HepG2 (cell line): Measurements from ENCODE around the gene CLEC16A. TPM values are rescaled to one million over a fixed set of nuclear protein-coding genes. Genes with fewer than 3 reads are reported as not detected.
A peak's percentile ranks its signal among the peaks of the same experiment; 100 is the strongest.

ENCODE experiments used
- ATAC-seq: fragments of 200-7000 bp; cut with Tn5 transposase; 3 replicates; pipeline ENCODE4 v1.9.1; 2020; ENCODE audit warnings: mild to moderate bottlenecking, moderate library complexity
- BruUV-seq: library from RNA; stranded (reverse); fragments of 400-500 nt; replicated peaks from 2 replicates; lab custom pipeline; 2021; lab: Mats Ljungman, UMichigan
- CTCF ChIA-PET: fragments of 300-600 bp; formaldehyde crosslinking; extraction: SDS; loops from one replicate; lab custom pipeline; 2021; ENCODE audit warnings: low total read pairs, inconsistent platforms, low intra/inter-chr PET ratio; lab: Yijun Ruan, JAX
- POLR2A ChIA-PET: fragments of 350-600 bp; sonication (Branson Sonifier 250); formaldehyde crosslinking; loops from one replicate; lab custom pipeline; 2020; ENCODE audit warnings: antibody characterized with exemption, inconsistent platforms; lab: Yijun Ruan, JAX
- DNase-seq: peaks from one replicate; pipeline ENCODE4 v3.0.0-alpha.2; 2015; ENCODE audit warnings: low spot score
- FAIRE-seq: peaks from 3 replicates; lab custom pipeline; 2011; peaks lifted over from hg19 to GRCh38; lab: Jason Lieb, UNC
- H2AFZ ChIP-seq: one replicate; pipeline ENCODE4 v1.6.1; 2011; ENCODE audit warnings: low read length, inconsistent platforms
- H3K27ac ChIP-seq: fragments of 300-600 bp; 3 replicates; pipeline ENCODE4 v1.8.0; 2011; ENCODE audit warnings: mixed run types, mild to moderate bottlenecking, mixed read lengths, low read length, inconsistent platforms; ENCODE audit not compliant: insufficient read depth; ENCODE audit errors: extremely low read length
- H3K27me3 ChIP-seq, 2 experiments: fragments of 200-600 bp in 1 of 2; 2 replicates in 1 of 2; 3 replicates in 1 of 2; pipeline versions ENCODE4 v1.6.0 to v1.8.0; 2011; ENCODE audit warnings: low read length in 2 of 2, mild to moderate bottlenecking in 2 of 2, moderate library complexity in 2 of 2, inconsistent platforms in 1 of 2; ENCODE audit not compliant: insufficient read depth in 2 of 2, control insufficient read depth in 1 of 2
- H3K36me3 ChIP-seq, 2 experiments: fragments of 200-600 bp in 1 of 2; replicated peaks in 1 of 2; 2 replicates in 1 of 2; 3 replicates in 1 of 2; pipeline versions ENCODE4 v1.5.1 to v1.8.0; 2011; ENCODE audit warnings: low read length in 2 of 2, inconsistent platforms in 1 of 2; ENCODE audit not compliant: insufficient read depth in 2 of 2, control insufficient read depth in 1 of 2
- H3K4me1 ChIP-seq: 2 replicates; pipeline ENCODE4 v1.5.1; 2012; ENCODE audit warnings: low read length, inconsistent platforms; ENCODE audit not compliant: insufficient read depth
- H3K4me2 ChIP-seq: 2 replicates; pipeline ENCODE4 v1.6.0; 2011; ENCODE audit warnings: low read depth, low read length, inconsistent platforms
- H3K4me3 ChIP-seq, 3 experiments: fragments of 200-600 bp in 1 of 3; sonication (generic), shearing (Covaris generic) in 1 of 3; replicated peaks in 1 of 3; 2 replicates each; pipeline ENCODE4 v1.5.1; 2011 to 2016; ENCODE audit warnings: low read length in 3 of 3, inconsistent platforms in 2 of 3, low read depth in 2 of 3, mild to moderate bottlenecking in 2 of 3, control low read depth in 1 of 3, mixed read lengths in 1 of 3; ENCODE audit not compliant: insufficient read depth in 1 of 3
- H3K79me2 ChIP-seq: one replicate; pipeline ENCODE4 v1.6.1; 2011; ENCODE audit warnings: low read length, inconsistent platforms; ENCODE audit not compliant: insufficient read depth
- H3K9ac ChIP-seq: 2 replicates; pipeline ENCODE4 v1.6.0; 2011; ENCODE audit warnings: mild to moderate bottlenecking, low read depth, low read length, inconsistent platforms; ENCODE audit not compliant: insufficient read depth
- H3K9me3 ChIP-seq: 2 replicates; pipeline ENCODE4 v1.5.1; 2012; ENCODE audit warnings: mild to moderate bottlenecking, low read length
- H4K20me1 ChIP-seq: 2 replicates; pipeline ENCODE4 v1.6.0; 2011; ENCODE audit warnings: inconsistent platforms, mild to moderate bottlenecking, low read length, moderate library complexity; ENCODE audit not compliant: insufficient read depth
- CAMTA2 ChIP-seq: sonication (generic); formaldehyde crosslinking; IDR thresholded peaks from 2 replicates; pipeline ENCODE4 v1.4.0; 2020; ENCODE audit warnings: mild to moderate bottlenecking, missing genetic modification reagents, borderline replicate concordance
- CENPX ChIP-seq: sonication (generic); formaldehyde crosslinking; IDR thresholded peaks from 2 replicates; pipeline ENCODE4 v1.9.0; 2021; ENCODE audit warnings: mild to moderate bottlenecking, missing genetic modification reagents, moderate library complexity
- CREB1 ChIP-seq, 2 experiments: fragments of 450-650 bp in 1 of 2; IDR thresholded peaks; 2 replicates each; pipeline ENCODE4 v1.6.1; 2016 to 2017; ENCODE audit warnings: control low read depth in 1 of 2, mild to moderate bottlenecking in 1 of 2, missing compliant biosample characterization in 1 of 2, missing genetic modification characterization in 1 of 2
- TRIM24 ChIP-seq: sonication (generic); formaldehyde crosslinking; IDR thresholded peaks from 2 replicates; pipeline ENCODE4 v1.8.0; 2022; ENCODE audit warnings: mild to moderate bottlenecking, missing genetic modification reagents
- ZKSCAN1 ChIP-seq: fragments of 150-350 bp; IDR thresholded peaks from 2 replicates; pipeline ENCODE4 v1.6.1; 2014; ENCODE audit warnings: low read length
- ZNF616 ChIP-seq: sonication (generic); formaldehyde crosslinking; IDR thresholded peaks from 2 replicates; pipeline ENCODE4 v1.5.0; 2020; ENCODE audit warnings: low read depth, mild to moderate bottlenecking, missing genetic modification reagents
- ZNF629 ChIP-seq: sonication (generic); formaldehyde crosslinking; conservative IDR thresholded peaks from 2 replicates; pipeline ENCODE4 v1.5.0; 2020; ENCODE audit warnings: missing genetic modification reagents
- WGBS: methylation state at CpG from one replicate; pipeline ENCODE4 v1.1.6; 2017; ENCODE audit warnings: low lambda C conversion rate; 5-methylcytosine and 5-hydroxymethylcytosine counted together
- in situ Hi-C: cut with HindIII; loops from 2 replicates; pipeline ENCODE4 v1.10.0; 2017; ENCODE audit warnings: low pct_unique_long_range_greater_than_20kb; ENCODE audit not compliant: extremely low pct_ligation_motif_present
- intact Hi-C: fragments of 100-400 bp; cut with micrococcal nuclease; formaldehyde crosslinking; loops from one replicate; pipeline ENCODE4 v1.10.0; 2022; ENCODE audit not compliant: unreplicated experiment
- polyA plus RNA-seq, 8 experiments: library from polyadenylated mRNA; depleted of rRNA in 3 of 8; stranded (reverse) in 7 of 8; unstranded in 1 of 8; fragments of >200 nt; fragmentation: Illumina TruSeq in 4 of 8; extraction: Trizol in 4 of 8; gene quantifications; 2 replicates each; pipeline versions ENCODE4 v1.2.1 to v1.2.3, GENCODE V29; 2011 to 2016; ENCODE audit warnings: low read depth in 4 of 8, missing spikeins in 1 of 8, mixed read lengths in 1 of 8; ENCODE audit not compliant: insufficient read depth in 1 of 8
- total RNA-seq, 5 experiments: library from RNA; depleted of rRNA; stranded (reverse); fragments of >200 nt; fragmentation: Illumina TruSeq; extraction: Trizol; gene quantifications; 2 replicates each; pipeline ENCODE4 v1.2.3, GENCODE V29; 2016; ENCODE audit warnings: low read depth in 1 of 5
- TF ChIP-seq, protein P1 (sequence below), 2 experiments: sonication (generic) in 1 of 2; formaldehyde crosslinking in 1 of 2; IDR thresholded peaks; 2 replicates each; pipeline versions ENCODE4 v1.5.1 to v1.6.1; 2011 to 2020; ENCODE audit warnings: borderline replicate concordance in 1 of 2, low read depth in 1 of 2, low read length in 1 of 2, mild to moderate bottlenecking in 1 of 2, missing genetic modification reagents in 1 of 2, moderate library complexity in 1 of 2
- TF ChIP-seq, protein P2 (sequence below): sonication (generic); formaldehyde crosslinking; IDR thresholded peaks from 2 replicates; pipeline ENCODE4 v1.4.0; 2020; ENCODE audit warnings: missing genetic modification reagents

The CLEC16A gene
- total and polyA plus RNA-seq, 2 of the 13 experiments (the other 11 are each of a cell fraction or from before 2014, with no cell fraction given): 8.5 to 10.3 TPM

DNA sequence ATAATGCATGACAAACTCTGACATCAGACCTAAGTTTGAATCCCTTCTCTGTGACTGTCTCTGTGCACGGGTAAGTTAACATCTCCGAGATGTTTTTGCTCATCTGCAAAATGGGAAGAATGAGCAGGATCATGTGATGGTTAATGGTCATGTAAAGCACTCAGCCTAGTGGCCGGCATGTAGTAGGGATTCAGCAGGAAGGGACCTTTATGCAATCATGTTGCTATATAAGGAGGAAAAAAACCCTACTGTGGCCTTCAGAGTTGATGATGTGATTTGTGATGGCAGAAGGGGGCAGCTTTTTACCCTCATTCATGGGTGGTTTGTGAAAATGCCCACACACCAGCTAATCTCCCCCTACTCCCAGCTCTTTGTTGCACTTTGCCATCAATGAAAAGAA, 24.1 kb downstream of the CLEC16A start:
- H4K20me1 ChIP-seq: no peaks in the 10 kb centered on the region; the same call in 1 of the 2 replicates
- H3K4me3 ChIP-seq: no peak overlapping the region
- BruUV-seq: no TSS peak
- no peak for DNase-seq
- H3K79me2 ChIP-seq: no peaks in the 10 kb centered on the region
- H3K9me3 ChIP-seq: no peaks in the 10 kb centered on the region
- H3K9ac ChIP-seq: no peak overlapping the region
- no peak overlapping the region for H3K27ac ChIP-seq
- no peaks in the 10 kb centered on the region; a peak in 1 of 5 replicates for H3K27me3 ChIP-seq
- 92% methylated on average over 3 of the region's 3 CpGs for WGBS
- ATAC-seq: no peak
- FAIRE-seq: no peak
- H3K4me2 ChIP-seq: no peak overlapping the region
- H3K36me3 ChIP-seq: peaks cover 11 to 34% of the 10 kb centered on the region in 2 experiments
- H3K4me1 ChIP-seq: peaks cover 14% of the 10 kb centered on the region
- in situ Hi-C loops (loop anchor here (5.0 to 10.0 kb wide), 2 partner anchors 289 to 396 kb away; partner anchors contain the start of gene SOCS1), intact Hi-C loops (no loop called here)
- ChIA-PET CTCF (interaction anchor here (3.9 kb wide), 1 partner anchor 388 kb away, joined by 27 read pairs; no protein-coding TSS in a partner anchor), POLR2A (interaction anchor here (0.9 to 2.9 kb wide), 2 partner anchors 284 to 287 kb away, joined by 3 to 24 read pairs; partner anchors contain the start of gene SOCS1)
- TF ChIP-seq TRIM24 (CRISPR knock-in tag) (no peak), ZKSCAN1 (peak; percentile 72; the same call in 1 of the 2 replicates), ZNF629 (CRISPR knock-in tag) (peak; percentile 83), CENPX (no peak), ZNF616 (no peak), CAMTA2 (CRISPR knock-in tag) (no peak), CREB1 (IDR thresholded peaks at IDR 0.05) (peak; percentile 39; the same call in 1 of the 2 replicates), CREB1 (CRISPR knock-in tag; IDR thresholded peaks at IDR 0.05) (no peak)
- TF ChIP-seq, protein P1, sequence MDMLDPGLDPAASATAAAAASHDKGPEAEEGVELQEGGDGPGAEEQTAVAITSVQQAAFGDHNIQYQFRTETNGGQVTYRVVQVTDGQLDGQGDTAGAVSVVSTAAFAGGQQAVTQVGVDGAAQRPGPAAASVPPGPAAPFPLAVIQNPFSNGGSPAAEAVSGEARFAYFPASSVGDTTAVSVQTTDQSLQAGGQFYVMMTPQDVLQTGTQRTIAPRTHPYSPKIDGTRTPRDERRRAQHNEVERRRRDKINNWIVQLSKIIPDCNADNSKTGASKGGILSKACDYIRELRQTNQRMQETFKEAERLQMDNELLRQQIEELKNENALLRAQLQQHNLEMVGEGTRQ (IDR thresholded peaks at IDR 0.05; ENCODE audit: low read depth, low read length): 0 out of 2 replicates have a peak, but pooled peaks have one; percentile 13
- TF ChIP-seq, protein P1 (CRISPR knock-in tag; IDR thresholded peaks at IDR 0.05; ENCODE audit: borderline replicate concordance): no peak
- TF ChIP-seq, protein P2, sequence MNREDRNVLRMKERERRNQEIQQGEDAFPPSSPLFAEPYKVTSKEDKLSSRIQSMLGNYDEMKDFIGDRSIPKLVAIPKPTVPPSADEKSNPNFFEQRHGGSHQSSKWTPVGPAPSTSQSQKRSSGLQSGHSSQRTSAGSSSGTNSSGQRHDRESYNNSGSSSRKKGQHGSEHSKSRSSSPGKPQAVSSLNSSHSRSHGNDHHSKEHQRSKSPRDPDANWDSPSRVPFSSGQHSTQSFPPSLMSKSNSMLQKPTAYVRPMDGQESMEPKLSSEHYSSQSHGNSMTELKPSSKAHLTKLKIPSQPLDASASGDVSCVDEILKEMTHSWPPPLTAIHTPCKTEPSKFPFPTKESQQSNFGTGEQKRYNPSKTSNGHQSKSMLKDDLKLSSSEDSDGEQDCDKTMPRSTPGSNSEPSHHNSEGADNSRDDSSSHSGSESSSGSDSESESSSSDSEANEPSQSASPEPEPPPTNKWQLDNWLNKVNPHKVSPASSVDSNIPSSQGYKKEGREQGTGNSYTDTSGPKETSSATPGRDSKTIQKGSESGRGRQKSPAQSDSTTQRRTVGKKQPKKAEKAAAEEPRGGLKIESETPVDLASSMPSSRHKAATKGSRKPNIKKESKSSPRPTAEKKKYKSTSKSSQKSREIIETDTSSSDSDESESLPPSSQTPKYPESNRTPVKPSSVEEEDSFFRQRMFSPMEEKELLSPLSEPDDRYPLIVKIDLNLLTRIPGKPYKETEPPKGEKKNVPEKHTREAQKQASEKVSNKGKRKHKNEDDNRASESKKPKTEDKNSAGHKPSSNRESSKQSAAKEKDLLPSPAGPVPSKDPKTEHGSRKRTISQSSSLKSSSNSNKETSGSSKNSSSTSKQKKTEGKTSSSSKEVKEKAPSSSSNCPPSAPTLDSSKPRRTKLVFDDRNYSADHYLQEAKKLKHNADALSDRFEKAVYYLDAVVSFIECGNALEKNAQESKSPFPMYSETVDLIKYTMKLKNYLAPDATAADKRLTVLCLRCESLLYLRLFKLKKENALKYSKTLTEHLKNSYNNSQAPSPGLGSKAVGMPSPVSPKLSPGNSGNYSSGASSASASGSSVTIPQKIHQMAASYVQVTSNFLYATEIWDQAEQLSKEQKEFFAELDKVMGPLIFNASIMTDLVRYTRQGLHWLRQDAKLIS (CRISPR knock-in tag): no peak
- H2AFZ ChIP-seq: no peak overlapping the region
